Ascending aorta (tissue), 2 donors: ENCODE results near the gene SYCE3. TPM values are rescaled to one million over a fixed set of nuclear protein-coding genes. Genes with fewer than 3 reads are reported as not detected.
A peak's percentile ranks its signal among the peaks of the same experiment; 100 is the strongest.

Experiments used
- DNase-seq, 2 donors: peaks; one replicate each; pipeline ENCODE4 v3.0.0-alpha.2; 2019; ENCODE audit warnings: low spot score in 2 of 2
- H3K27ac ChIP-seq, 2 donors: fragments of 200-600 bp; sonication (generic); one replicate each; pipeline ENCODE4 v1.5.1; 2016 to 2017; ENCODE audit warnings: mild to moderate bottlenecking in 1 of 2
- H3K27me3 ChIP-seq: fragments of 200-600 bp; sonication (generic); one replicate; pipeline ENCODE4 v1.5.1; 2017
- H3K36me3 ChIP-seq, 2 donors: fragments of 200-600 bp; sonication (generic); one replicate each; pipeline ENCODE4 v1.5.1; 2016
- H3K4me1 ChIP-seq, 2 donors: fragments of 200-600 bp; sonication (generic); one replicate each; pipeline ENCODE4 v1.5.1; 2016 to 2017; ENCODE audit warnings: mild to moderate bottlenecking in 1 of 2
- H3K4me3 ChIP-seq, 2 donors: fragments of 200-600 bp; sonication (generic); one replicate each; pipeline ENCODE4 v1.5.1; 2016 to 2017; ENCODE audit warnings: mild to moderate bottlenecking in 1 of 2
- H3K9me3 ChIP-seq, 2 donors: fragments of 200-600 bp; sonication (generic); one replicate each; pipeline ENCODE4 v1.5.1; 2016
- intact Hi-C: fragments of 100-400 bp; cut with DNase I; formaldehyde crosslinking; loops from one replicate; pipeline ENCODE4 v1.15.1; 2023
- total RNA-seq: library from RNA; depleted of rRNA; stranded (reverse); fragments of >200 nt; gene quantifications from one replicate; pipeline ENCODE4 v1.1.0, GENCODE V29; 2016
- TF ChIP-seq, protein P1 (sequence below), 3 experiments: fragments of 200-600 bp in 2 of 3; fragments of 450-650 bp in 1 of 3; sonication (generic) in 2 of 3; IDR thresholded peaks; one replicate each; pipeline ENCODE4 v1.5.1; 2016 to 2019; ENCODE audit warnings: antibody characterized with exemption in 3 of 3, mild to moderate bottlenecking in 1 of 3, moderate library complexity in 1 of 3

SYCE3 gene
- total RNA-seq, 1 donor from 2014 or later, result not detected

DNA sequence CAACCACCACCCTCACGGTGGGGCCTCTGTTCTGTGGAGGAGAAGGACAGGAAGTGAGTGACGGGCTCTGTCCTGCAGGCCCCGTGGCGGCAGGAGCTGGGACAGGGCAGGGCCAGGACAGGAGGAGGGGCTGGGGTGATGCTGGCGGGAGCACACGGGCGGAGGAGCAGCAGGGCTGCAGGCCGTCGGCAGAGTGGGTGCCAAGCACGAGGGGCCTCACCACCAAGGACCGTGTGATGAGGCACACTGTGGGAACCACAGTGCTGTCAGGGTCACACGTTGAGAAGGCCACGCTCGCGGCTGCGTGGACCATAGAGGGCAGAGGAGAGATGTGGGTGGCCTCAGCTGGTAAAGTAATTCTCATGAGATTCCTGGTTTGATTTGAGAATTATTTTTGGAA, 45.8 kb downstream of the SYCE3 start:
- H3K9me3 ChIP-seq, result no peaks in the 10 kb centered on the region
- H3K36me3 ChIP-seq, result peaks cover 39 to 55% of the 10 kb centered on the region in 2 donors
- intact Hi-C loops, result no loop called here
- H3K4me3 ChIP-seq, result no peak overlapping the region
- no peaks in the 10 kb centered on the region for H3K27me3 ChIP-seq
- DNase-seq, result no peak
- H3K4me1 ChIP-seq, result no peaks in the 10 kb centered on the region
- H3K27ac ChIP-seq, result no peak overlapping the region
- TF ChIP-seq, protein P1, sequence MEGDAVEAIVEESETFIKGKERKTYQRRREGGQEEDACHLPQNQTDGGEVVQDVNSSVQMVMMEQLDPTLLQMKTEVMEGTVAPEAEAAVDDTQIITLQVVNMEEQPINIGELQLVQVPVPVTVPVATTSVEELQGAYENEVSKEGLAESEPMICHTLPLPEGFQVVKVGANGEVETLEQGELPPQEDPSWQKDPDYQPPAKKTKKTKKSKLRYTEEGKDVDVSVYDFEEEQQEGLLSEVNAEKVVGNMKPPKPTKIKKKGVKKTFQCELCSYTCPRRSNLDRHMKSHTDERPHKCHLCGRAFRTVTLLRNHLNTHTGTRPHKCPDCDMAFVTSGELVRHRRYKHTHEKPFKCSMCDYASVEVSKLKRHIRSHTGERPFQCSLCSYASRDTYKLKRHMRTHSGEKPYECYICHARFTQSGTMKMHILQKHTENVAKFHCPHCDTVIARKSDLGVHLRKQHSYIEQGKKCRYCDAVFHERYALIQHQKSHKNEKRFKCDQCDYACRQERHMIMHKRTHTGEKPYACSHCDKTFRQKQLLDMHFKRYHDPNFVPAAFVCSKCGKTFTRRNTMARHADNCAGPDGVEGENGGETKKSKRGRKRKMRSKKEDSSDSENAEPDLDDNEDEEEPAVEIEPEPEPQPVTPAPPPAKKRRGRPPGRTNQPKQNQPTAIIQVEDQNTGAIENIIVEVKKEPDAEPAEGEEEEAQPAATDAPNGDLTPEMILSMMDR (IDR thresholded peaks at IDR 0.05), result no peak

DNA sequence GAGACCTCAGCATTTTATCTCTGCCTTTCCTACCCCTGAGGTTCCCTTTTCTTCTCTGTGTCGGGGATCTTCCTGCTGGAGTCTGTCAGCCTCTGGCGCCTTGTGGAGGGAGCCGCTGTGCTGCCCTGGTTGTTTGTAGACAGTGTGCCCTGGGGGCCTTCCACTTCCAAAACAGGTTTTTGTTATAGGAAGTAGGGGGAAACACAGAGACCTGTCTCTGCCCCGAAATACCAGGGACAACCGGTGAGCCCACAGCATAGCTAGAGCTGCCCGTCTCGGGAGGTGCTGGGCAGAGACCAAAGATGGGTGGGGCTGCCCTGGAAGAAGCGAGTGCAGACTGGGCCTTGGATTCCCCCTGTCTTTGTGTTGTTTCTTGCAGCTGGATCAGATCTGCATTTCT, 46.7 kb downstream of the SYCE3 start:
- TF ChIP-seq, protein P1 (IDR thresholded peaks at IDR 0.05), result no peak
- intact Hi-C loops, result no loop called here
- no peaks in the 10 kb centered on the region for H3K4me1 ChIP-seq
- no peak overlapping the region for H3K4me3 ChIP-seq
- no peaks in the 10 kb centered on the region for H3K27me3 ChIP-seq
- DNase-seq, result no peak
- H3K27ac ChIP-seq, result no peak overlapping the region
- no peaks in the 10 kb centered on the region for H3K9me3 ChIP-seq
- H3K36me3 ChIP-seq, result peaks cover 36 to 47% of the 10 kb centered on the region in 2 donors

DNA sequence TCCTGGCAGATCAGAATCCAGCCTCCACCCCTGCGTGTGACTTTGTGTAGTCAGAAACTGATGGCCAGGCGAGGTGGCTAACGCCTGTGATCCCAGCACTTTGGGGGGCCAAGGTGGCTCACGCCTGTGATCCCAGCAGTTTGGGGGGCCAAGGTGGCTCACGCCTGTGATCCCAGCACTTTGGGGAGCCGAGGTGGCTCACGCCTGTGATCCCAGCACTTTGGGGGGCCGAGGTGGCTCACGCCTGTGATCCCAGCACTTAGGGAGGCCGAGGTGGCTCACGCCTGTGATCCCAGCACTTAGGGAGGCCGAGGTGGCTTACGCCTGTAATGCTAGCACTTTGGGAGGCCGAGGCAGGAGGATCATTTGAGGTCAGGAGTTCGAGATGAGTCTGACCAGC, 49.5 kb downstream of the SYCE3 start:
- TF ChIP-seq, protein P1 (IDR thresholded peaks at IDR 0.05), result no peak
- H3K4me1 ChIP-seq, result peaks cover 0 to 8% of the 10 kb centered on the region in 2 donors
- peaks cover 19 to 33% of the 10 kb centered on the region in 2 donors for H3K36me3 ChIP-seq
- H3K27me3 ChIP-seq, result no peaks in the 10 kb centered on the region
- intact Hi-C loops, result no loop called here
- no peaks in the 10 kb centered on the region for H3K9me3 ChIP-seq
- H3K4me3 ChIP-seq, result no peak overlapping the region
- no peak for DNase-seq
- no peak overlapping the region for H3K27ac ChIP-seq

DNA sequence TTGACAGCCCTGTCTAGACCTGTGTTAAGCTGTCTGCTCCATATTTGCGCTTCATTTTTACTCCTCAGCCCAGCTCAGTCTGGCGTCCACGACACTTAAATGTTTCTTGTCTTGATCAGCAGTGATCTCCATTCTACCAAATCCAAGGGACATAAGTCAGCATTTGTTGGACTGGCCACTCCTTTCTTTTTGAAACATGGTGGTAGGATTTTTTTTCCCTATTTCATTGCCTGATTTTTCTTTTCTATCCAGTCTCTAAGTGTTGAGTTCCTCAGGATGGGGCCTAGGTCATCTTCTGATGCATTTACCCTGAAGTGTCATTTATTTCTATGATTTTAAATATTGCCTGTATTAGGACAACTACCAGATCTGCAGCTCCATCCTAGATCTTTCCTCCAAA, 53.8 kb downstream of the SYCE3 start:
- Histone ChIP-seq H3K36me3 (peaks cover 21 to 29% of the 10 kb centered on the region in 2 donors), H3K27ac (peak overlapping the region; percentile 78 to 97), H3K27me3 (no peaks in the 10 kb centered on the region), H3K4me1 (peaks cover 10 to 20% of the 10 kb centered on the region in 2 donors), H3K4me3 (peak overlapping the region; percentile 71 to 73), H3K9me3 (no peaks in the 10 kb centered on the region)
- TF ChIP-seq, protein P1 (IDR thresholded peaks at IDR 0.05), result no peak
- DNase-seq, result no peak
- intact Hi-C loops, result loop anchor here (1.0 to 10.0 kb wide), 5 partner anchors 16 to 544 kb away; partner anchors contain the start of genes CHKB, PIM3, SCO2 and SELENOO

DNA sequence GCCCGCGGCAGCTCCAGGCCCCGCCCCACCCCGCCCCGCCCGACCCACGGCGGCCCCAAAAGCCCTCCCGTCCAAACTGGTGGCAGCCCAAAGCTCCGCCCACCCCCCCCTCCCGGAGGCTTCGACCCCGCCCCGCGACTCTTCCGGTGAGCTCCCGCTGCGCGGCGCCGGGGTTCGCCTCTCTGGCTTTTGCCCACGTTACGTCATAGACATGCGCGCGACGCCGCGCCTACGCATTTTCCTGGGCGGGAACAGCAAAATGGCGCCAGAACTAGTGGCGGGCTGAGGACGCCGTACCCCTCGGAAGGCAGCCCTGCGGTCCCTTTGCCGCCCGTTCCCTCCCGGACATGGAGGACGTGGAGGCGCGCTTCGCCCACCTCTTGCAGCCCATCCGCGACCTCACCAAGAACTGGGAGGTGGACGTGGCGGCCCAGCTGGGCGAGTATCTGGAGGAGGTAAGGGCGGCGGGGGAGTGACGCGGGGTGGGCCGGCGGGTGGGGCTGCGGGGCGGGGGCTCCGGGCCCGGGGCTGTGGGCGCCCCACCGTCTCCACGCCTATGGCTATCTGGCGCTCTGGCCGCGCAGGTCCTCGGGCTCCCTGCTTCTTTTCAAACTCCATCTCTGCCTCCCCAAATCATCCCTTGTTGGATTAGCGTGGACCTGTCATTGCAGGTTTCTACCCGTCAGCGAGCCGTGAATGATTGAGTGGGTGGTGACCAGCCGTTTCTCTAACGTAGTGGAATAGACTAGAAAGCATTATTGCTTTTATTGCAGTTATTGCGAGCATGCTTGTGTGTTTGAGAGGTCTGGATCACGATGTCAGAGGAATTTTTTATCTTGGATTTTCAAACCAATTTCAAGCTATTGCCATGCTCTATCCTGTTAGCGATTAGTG, 54.5 kb downstream of the SYCE3 start, which contains the start of gene NCAPH2:
Gene NCAPH2 (plus strand): TSS at position 234 of the 894 bp plus-strand sequence. CDS start 114 bp downstream, at position 348.
- no peaks in the 10 kb centered on the region for H3K27me3 ChIP-seq
- peaks cover 26 to 34% of the 10 kb centered on the region in 2 donors for H3K36me3 ChIP-seq
- H3K27ac ChIP-seq, result peak within 1 kb of the TSS; percentile 80 to 97
- TF ChIP-seq, protein P1 (IDR thresholded peaks at IDR 0.05), result no peak
- intact Hi-C loops, result loop anchor here (1.0 to 10.0 kb wide), 8 partner anchors 17 to 543 kb away; partner anchors contain the start of genes ARSA, CHKB, PIM3 and SBF1
- H3K9me3 ChIP-seq, result no peaks in the 10 kb centered on the region
- H3K4me3 ChIP-seq, result peak within 1 kb of the TSS; percentile 83 to 94
- peaks cover 10 to 20% of the 10 kb centered on the region in 2 donors for H3K4me1 ChIP-seq
- DNase-seq, result peak; percentile 70 to 97
